SJSA1 (cell line): ENCODE data around the gene IFIT3. TPM values are rescaled to one million over a fixed set of nuclear protein-coding genes. Genes with fewer than 3 reads are reported as not detected.
A peak's percentile ranks its signal among the peaks of the same experiment; 100 is the strongest.

Source experiments
- DNase-seq, 2 experiments: peaks; one replicate each; pipeline ENCODE4 v3.0.0-alpha.2; 2015 to 2020; ENCODE audit warnings: low spot score in 2 of 2, low read depth in 1 of 2
- H3K27ac ChIP-seq: fragments of 250-450 bp; sonication (Bioruptor Pico); 2 replicates; pipeline ENCODE4 v1.5.1; 2020; ENCODE audit warnings: mild to moderate bottlenecking, moderate library complexity
- H3K27me3 ChIP-seq: fragments of 250-450 bp; sonication (Bioruptor Pico); replicated peaks from 2 replicates; pipeline ENCODE4 v1.5.1; 2020; ENCODE audit warnings: mild to moderate bottlenecking, moderate library complexity
- H3K36me3 ChIP-seq: fragments of 250-450 bp; sonication (Bioruptor Pico); 2 replicates; pipeline ENCODE4 v1.5.1; 2020; ENCODE audit warnings: mild to moderate bottlenecking
- H3K4me1 ChIP-seq: fragments of 250-450 bp; sonication (Bioruptor Pico); replicated peaks from 2 replicates; pipeline ENCODE4 v1.6.1; 2021; ENCODE audit warnings: mild to moderate bottlenecking
- H3K4me3 ChIP-seq: fragments of 250-450 bp; sonication (Bioruptor Pico); 2 replicates; pipeline ENCODE4 v1.5.1; 2020; ENCODE audit warnings: mild to moderate bottlenecking
- H3K9me3 ChIP-seq: fragments of 250-450 bp; sonication (Bioruptor Pico); replicated peaks from 2 replicates; pipeline ENCODE4 v1.5.1; 2020; ENCODE audit warnings: mild to moderate bottlenecking
- total RNA-seq: library from RNA; depleted of rRNA; stranded (reverse); fragments of >200 nt; shearing (Covaris generic); gene quantifications from 2 replicates; pipeline ENCODE4 v1.2.3, GENCODE V29; 2014

The IFIT3 gene
- total RNA-seq, 1 experiment from 2014 or later = 12.9 TPM

GRCh38 chr10:89369156-89370105 is 41.6 kb downstream of the IFIT3 start:
- no peaks in the 10 kb centered on the region for H3K36me3 ChIP-seq
- peak in 1 of 2 experiments; percentile 37 for DNase-seq
- no peak overlapping the region for H3K27ac ChIP-seq
- H3K4me3 ChIP-seq = no peak overlapping the region
- no peaks in the 10 kb centered on the region for H3K9me3 ChIP-seq
- no peaks in the 10 kb centered on the region for H3K27me3 ChIP-seq
- H3K4me1 ChIP-seq = peaks cover 12% of the 10 kb centered on the region

GRCh38 chr10:89371079-89371478 is 43.3 kb downstream of the IFIT3 start:
- Histone ChIP-seq H3K36me3 (no peaks in the 10 kb centered on the region), H3K9me3 (no peaks in the 10 kb centered on the region), H3K4me1 (peaks cover 18% of the 10 kb centered on the region), H3K27ac (no peak overlapping the region), H3K27me3 (no peaks in the 10 kb centered on the region), H3K4me3 (no peak overlapping the region)
- no peak for DNase-seq

- Histone ChIP-seq H3K36me3 (no peaks in the 10 kb centered on the region), H3K27ac (no peak overlapping the region), H3K9me3 (no peaks in the 10 kb centered on the region), H3K4me1 (peaks cover 18% of the 10 kb centered on the region), H3K27me3 (no peaks in the 10 kb centered on the region), H3K4me3 (no peak overlapping the region)
- no peak for DNase-seq
These were observed 44.2 kb downstream of the IFIT3 start for GRCh38 chr10:89371987-89372386.

- Histone ChIP-seq H3K9me3 (no peaks in the 10 kb centered on the region), H3K4me1 (peaks cover 18% of the 10 kb centered on the region), H3K27ac (peak overlapping the region; percentile 22; the same call in 1 of the 2 replicates), H3K36me3 (no peaks in the 10 kb centered on the region), H3K4me3 (no peak overlapping the region), H3K27me3 (no peaks in the 10 kb centered on the region)
- DNase-seq = peak; percentile 65 to 76
These were observed 46.3 kb downstream of the IFIT3 start for GRCh38 chr10:89373916-89374711.

- Histone ChIP-seq H3K27me3 (no peaks in the 10 kb centered on the region), H3K4me1 (peaks cover 18% of the 10 kb centered on the region), H3K27ac (peak overlapping the region; percentile 22; the same call in 1 of the 2 replicates), H3K36me3 (no peaks in the 10 kb centered on the region), H3K9me3 (no peaks in the 10 kb centered on the region), H3K4me3 (no peak overlapping the region)
- DNase-seq = no peak
These were observed 46.9 kb downstream of the IFIT3 start for GRCh38 chr10:89374713-89375141.

- Histone ChIP-seq H3K36me3 (no peaks in the 10 kb centered on the region), H3K27me3 (no peaks in the 10 kb centered on the region), H3K4me3 (no peak within 1 kb of the TSS), H3K4me1 (peaks cover 18% of the 10 kb centered on the region), H3K27ac (no peak within 1 kb of the TSS), H3K9me3 (no peaks in the 10 kb centered on the region)
- DNase-seq = no peak
These were observed 50.2 kb downstream of the IFIT3 start, which contains the start of gene IFIT1B for GRCh38 chr10:89377705-89378637. TSS of gene IFIT1B (plus strand) at chr10:89378056. CDS start at chr10:89378136, 80 bp downstream.

GRCh38 chr10:89379103-89379502 is 51.3 kb downstream of the IFIT3 start:
- Histone ChIP-seq H3K36me3 (no peaks in the 10 kb centered on the region), H3K4me3 (no peak overlapping the region), H3K27me3 (no peaks in the 10 kb centered on the region), H3K9me3 (no peaks in the 10 kb centered on the region), H3K4me1 (peaks cover 9% of the 10 kb centered on the region), H3K27ac (no peak overlapping the region)
- no peak for DNase-seq

GRCh38 chr10:89382757-89383156 is 55.0 kb downstream of the IFIT3 start:
- Histone ChIP-seq H3K4me1 (no peaks in the 10 kb centered on the region), H3K9me3 (no peaks in the 10 kb centered on the region), H3K27me3 (no peaks in the 10 kb centered on the region), H3K36me3 (no peaks in the 10 kb centered on the region), H3K27ac (no peak overlapping the region), H3K4me3 (no peak overlapping the region)
- no peak for DNase-seq

- Histone ChIP-seq H3K36me3 (no peaks in the 10 kb centered on the region), H3K27ac (no peak overlapping the region), H3K9me3 (no peaks in the 10 kb centered on the region), H3K27me3 (no peaks in the 10 kb centered on the region), H3K4me1 (no peaks in the 10 kb centered on the region), H3K4me3 (no peak overlapping the region)
- DNase-seq = no peak
These were observed 56.9 kb downstream of the IFIT3 start for GRCh38 chr10:89384474-89385340.

- no peak overlapping the region for H3K4me3 ChIP-seq
- H3K4me1 ChIP-seq = peaks cover 10% of the 10 kb centered on the region
- H3K27ac ChIP-seq = no peak overlapping the region
- no peaks in the 10 kb centered on the region for H3K36me3 ChIP-seq
- no peaks in the 10 kb centered on the region for H3K9me3 ChIP-seq
- no peaks in the 10 kb centered on the region for H3K27me3 ChIP-seq
- DNase-seq = no peak
These were observed 61.0 kb downstream of the IFIT3 start for GRCh38 chr10:89388806-89389205.

GRCh38 chr10:89389254-89389653 is 61.5 kb downstream of the IFIT3 start:
- H3K36me3 ChIP-seq = no peaks in the 10 kb centered on the region
- H3K4me1 ChIP-seq = peaks cover 10% of the 10 kb centered on the region
- DNase-seq = no peak
- H3K27me3 ChIP-seq = no peaks in the 10 kb centered on the region
- H3K9me3 ChIP-seq = no peaks in the 10 kb centered on the region
- H3K27ac ChIP-seq = no peak overlapping the region
- no peak overlapping the region for H3K4me3 ChIP-seq
